ENCODE data around the gene SLC44A3. TPM values are rescaled to one million over a fixed set of nuclear protein-coding genes. Genes with fewer than 3 reads are reported as not detected.
A peak's percentile ranks its signal among the peaks of the same experiment; 100 is the strongest.

SLC44A3 gene
- polyA plus RNA-seq, 4 donors: 9.5 to 90.3 (median 19.5) TPM

- Histone ChIP-seq H3K9me3 (ENCODE audit: control insufficient read depth in 2 of 2, insufficient read depth in 1 of 2, low read depth in 1 of 2, low read length in 1 of 2) (peaks cover 0 to 9% of the 10 kb centered on the region in 2 donors), H3K36me3 (ENCODE audit: control insufficient read depth in 3 of 3, insufficient read depth in 2 of 3, low read depth in 1 of 3, low read length in 3 of 3) (peaks cover 0 to 5% (median 0%) of the 10 kb centered on the region in 3 donors), H3K4me1 (ENCODE audit: control insufficient read depth in 3 of 3, insufficient read depth in 2 of 3, low read depth in 1 of 3, low read length in 2 of 3) (peaks cover 0 to 5% (median 0%) of the 10 kb centered on the region in 3 donors), H3K4me3 (ENCODE audit: low read depth in 1 of 3, low read length in 3 of 3) (no peak overlapping the region), H3K27me3 (ENCODE audit: control insufficient read depth in 3 of 3, insufficient read depth in 3 of 3, low read length in 3 of 3) (no peaks in the 10 kb centered on the region), H3K27ac (ENCODE audit: low read depth in 1 of 3, low read length in 2 of 3) (peak overlapping the region in 1 of 3 donors; percentile 43)
- FAIRE-seq: no peak
- WGBS, 3 donors: 19 to 51% (median 45%) methylated on average over 2 of the region's 2 CpGs
- peak; percentile 55 to 59 for DNase-seq
Measured at GRCh38 chr1:94817712-94818111, 2.4 kb upstream of the SLC44A3 start.

GRCh38 chr1:94819238-94819944, 766 bp upstream of the SLC44A3 start:
- DNase-seq: peak; percentile 45 to 56

GRCh38 chr1:94820936-94821335, 779 bp downstream of the SLC44A3 start:
- peak in 1 of 2 donors; percentile 62 for DNase-seq
- no peaks in the 10 kb centered on the region for H3K27me3 ChIP-seq (ENCODE audit: control insufficient read depth in 3 of 3, insufficient read depth in 3 of 3, low read length in 3 of 3)
- H3K27ac ChIP-seq (ENCODE audit: low read depth in 1 of 3, low read length in 2 of 3): peak overlapping the region; percentile 76 to 84 (median 83)
- 10 to 38% (median 12%) methylated on average over 7 of the region's 7 CpGs for WGBS, 3 donors
- H3K9me3 ChIP-seq (ENCODE audit: control insufficient read depth in 2 of 2, insufficient read depth in 1 of 2, low read depth in 1 of 2, low read length in 1 of 2): peaks cover 0 to 3% of the 10 kb centered on the region in 2 donors
- no peak for FAIRE-seq
- H3K4me1 ChIP-seq (ENCODE audit: control insufficient read depth in 3 of 3, insufficient read depth in 2 of 3, low read depth in 1 of 3, low read length in 2 of 3): peaks cover 0 to 15% (median 4%) of the 10 kb centered on the region in 3 donors
- peak overlapping the region; percentile 21 to 91 (median 77) for H3K4me3 ChIP-seq (ENCODE audit: low read depth in 1 of 3, low read length in 3 of 3)
- peaks cover 0 to 13% (median 3%) of the 10 kb centered on the region in 3 donors for H3K36me3 ChIP-seq (ENCODE audit: control insufficient read depth in 3 of 3, insufficient read depth in 2 of 3, low read depth in 1 of 3, low read length in 3 of 3)

More at GRCh38 chr1:94819238-94819944, 766 bp upstream of the SLC44A3 start:
- 12 to 38% (median 24%) methylated on average over 14 of the region's 14 CpGs for WGBS, 3 donors
- Histone ChIP-seq H3K36me3 (ENCODE audit: control insufficient read depth in 3 of 3, insufficient read depth in 2 of 3, low read depth in 1 of 3, low read length in 3 of 3) (peaks cover 0 to 3% (median 0%) of the 10 kb centered on the region in 3 donors), H3K27ac (ENCODE audit: low read depth in 1 of 3, low read length in 2 of 3) (peak overlapping the region; percentile 93 to 95 (median 94)), H3K4me1 (ENCODE audit: control insufficient read depth in 3 of 3, insufficient read depth in 2 of 3, low read depth in 1 of 3, low read length in 2 of 3) (peaks cover 0 to 15% (median 4%) of the 10 kb centered on the region in 3 donors), H3K4me3 (ENCODE audit: low read depth in 1 of 3, low read length in 3 of 3) (peak overlapping the region; percentile 21 to 91 (median 77)), H3K27me3 (ENCODE audit: control insufficient read depth in 3 of 3, insufficient read depth in 3 of 3, low read length in 3 of 3) (no peaks in the 10 kb centered on the region), H3K9me3 (ENCODE audit: control insufficient read depth in 2 of 2, insufficient read depth in 1 of 2, low read depth in 1 of 2, low read length in 1 of 2) (peaks cover 0 to 3% of the 10 kb centered on the region in 2 donors)
- no peak for FAIRE-seq

- DNase-seq: peak; percentile 74 to 77
- Histone ChIP-seq H3K4me1 (ENCODE audit: control insufficient read depth in 3 of 3, insufficient read depth in 2 of 3, low read depth in 1 of 3, low read length in 2 of 3) (peaks cover 0 to 15% (median 4%) of the 10 kb centered on the region in 3 donors), H3K9me3 (ENCODE audit: control insufficient read depth in 2 of 2, insufficient read depth in 1 of 2, low read depth in 1 of 2, low read length in 1 of 2) (no peaks in the 10 kb centered on the region), H3K4me3 (ENCODE audit: low read depth in 1 of 3, low read length in 3 of 3) (peak overlapping the region in 2 of 3 donors; percentile 77 to 91), H3K27me3 (ENCODE audit: control insufficient read depth in 3 of 3, insufficient read depth in 3 of 3, low read length in 3 of 3) (no peaks in the 10 kb centered on the region), H3K36me3 (ENCODE audit: control insufficient read depth in 3 of 3, insufficient read depth in 2 of 3, low read depth in 1 of 3, low read length in 3 of 3) (peaks cover under 1 to 20% (median 3%) of the 10 kb centered on the region in 3 donors), H3K27ac (ENCODE audit: low read depth in 1 of 3, low read length in 2 of 3) (peak overlapping the region; percentile 76 to 84 (median 83))
- no peak for FAIRE-seq
- 21 to 60% (median 29%) methylated on average over 9 of the region's 9 CpGs for WGBS, 3 donors
Measured at GRCh38 chr1:94821636-94822305, 1.6 kb downstream of the SLC44A3 start.

GRCh38 chr1:94823116-94823515, 3.0 kb downstream of the SLC44A3 start:
- Histone ChIP-seq H3K27ac (ENCODE audit: low read depth in 1 of 3, low read length in 2 of 3) (peak overlapping the region in 1 of 3 donors; percentile 76), H3K9me3 (ENCODE audit: control insufficient read depth in 2 of 2, insufficient read depth in 1 of 2, low read depth in 1 of 2, low read length in 1 of 2) (no peaks in the 10 kb centered on the region), H3K4me1 (ENCODE audit: control insufficient read depth in 3 of 3, insufficient read depth in 2 of 3, low read depth in 1 of 3, low read length in 2 of 3) (peaks cover 0 to 15% (median 4%) of the 10 kb centered on the region in 3 donors), H3K36me3 (ENCODE audit: control insufficient read depth in 3 of 3, insufficient read depth in 2 of 3, low read depth in 1 of 3, low read length in 3 of 3) (peaks cover 3 to 28% (median 4%) of the 10 kb centered on the region in 3 donors), H3K4me3 (ENCODE audit: low read depth in 1 of 3, low read length in 3 of 3) (no peak overlapping the region), H3K27me3 (ENCODE audit: control insufficient read depth in 3 of 3, insufficient read depth in 3 of 3, low read length in 3 of 3) (no peaks in the 10 kb centered on the region)
- peak in 1 of 2 donors; percentile 38 for DNase-seq
- WGBS, 3 donors: 43 to 75% (median 44%) methylated on average over 3 of the region's 3 CpGs
- FAIRE-seq: no peak

GRCh38 chr1:94825936-94826335, 5.8 kb downstream of the SLC44A3 start:
- Histone ChIP-seq H3K4me3 (ENCODE audit: low read depth in 1 of 3, low read length in 3 of 3) (no peak overlapping the region), H3K36me3 (ENCODE audit: control insufficient read depth in 3 of 3, insufficient read depth in 2 of 3, low read depth in 1 of 3, low read length in 3 of 3) (peaks cover 3 to 36% (median 10%) of the 10 kb centered on the region in 3 donors), H3K9me3 (ENCODE audit: control insufficient read depth in 2 of 2, insufficient read depth in 1 of 2, low read depth in 1 of 2, low read length in 1 of 2) (no peaks in the 10 kb centered on the region), H3K4me1 (ENCODE audit: control insufficient read depth in 3 of 3, insufficient read depth in 2 of 3, low read depth in 1 of 3, low read length in 2 of 3) (peaks cover 0 to 15% (median 4%) of the 10 kb centered on the region in 3 donors), H3K27ac (ENCODE audit: low read depth in 1 of 3, low read length in 2 of 3) (no peak overlapping the region), H3K27me3 (ENCODE audit: control insufficient read depth in 3 of 3, insufficient read depth in 3 of 3, low read length in 3 of 3) (no peaks in the 10 kb centered on the region)
- FAIRE-seq (no peak), DNase-seq (no peak)
- 79 to 86% (median 83%) methylated on average over 2 of the region's 2 CpGs for WGBS, 3 donors

- 89 to 94% (median 89%) methylated on average over 4 of the region's 4 CpGs for WGBS, 3 donors
- Histone ChIP-seq H3K4me3 (ENCODE audit: low read depth in 1 of 3, low read length in 3 of 3) (no peak overlapping the region), H3K4me1 (ENCODE audit: control insufficient read depth in 3 of 3, insufficient read depth in 2 of 3, low read depth in 1 of 3, low read length in 2 of 3) (peaks cover 0 to 13% (median 4%) of the 10 kb centered on the region in 3 donors), H3K36me3 (ENCODE audit: control insufficient read depth in 3 of 3, insufficient read depth in 2 of 3, low read depth in 1 of 3, low read length in 3 of 3) (peaks cover 3 to 41% (median 10%) of the 10 kb centered on the region in 3 donors), H3K27ac (ENCODE audit: low read depth in 1 of 3, low read length in 2 of 3) (no peak overlapping the region), H3K9me3 (ENCODE audit: control insufficient read depth in 2 of 2, insufficient read depth in 1 of 2, low read depth in 1 of 2, low read length in 1 of 2) (no peaks in the 10 kb centered on the region), H3K27me3 (ENCODE audit: control insufficient read depth in 3 of 3, insufficient read depth in 3 of 3, low read length in 3 of 3) (no peaks in the 10 kb centered on the region)
- DNase-seq: no peak
- FAIRE-seq: no peak
Measured at GRCh38 chr1:94827434-94827833, 7.3 kb downstream of the SLC44A3 start.

- Histone ChIP-seq H3K36me3 (ENCODE audit: control insufficient read depth in 3 of 3, insufficient read depth in 2 of 3, low read depth in 1 of 3, low read length in 3 of 3) (peaks cover 3 to 49% (median 10%) of the 10 kb centered on the region in 3 donors), H3K9me3 (ENCODE audit: control insufficient read depth in 2 of 2, insufficient read depth in 1 of 2, low read depth in 1 of 2, low read length in 1 of 2) (no peaks in the 10 kb centered on the region), H3K4me1 (ENCODE audit: control insufficient read depth in 3 of 3, insufficient read depth in 2 of 3, low read depth in 1 of 3, low read length in 2 of 3) (peaks cover 0 to 5% (median 1%) of the 10 kb centered on the region in 3 donors), H3K27ac (ENCODE audit: low read depth in 1 of 3, low read length in 2 of 3) (no peak overlapping the region), H3K27me3 (ENCODE audit: control insufficient read depth in 3 of 3, insufficient read depth in 3 of 3, low read length in 3 of 3) (no peaks in the 10 kb centered on the region), H3K4me3 (ENCODE audit: low read depth in 1 of 3, low read length in 3 of 3) (no peak overlapping the region)
- no peak for DNase-seq
- no peak for FAIRE-seq
Measured at GRCh38 chr1:94828251-94828650, 8.1 kb downstream of the SLC44A3 start.

All from small intestine (tissue), 7 donors.